ENCODE measurements around the gene FHOD3.

FHOD3 gene

GRCh38 chr18:36561046-36561445, 263.5 kb downstream of the FHOD3 start:
- DNase-seq = no peak

DNA sequence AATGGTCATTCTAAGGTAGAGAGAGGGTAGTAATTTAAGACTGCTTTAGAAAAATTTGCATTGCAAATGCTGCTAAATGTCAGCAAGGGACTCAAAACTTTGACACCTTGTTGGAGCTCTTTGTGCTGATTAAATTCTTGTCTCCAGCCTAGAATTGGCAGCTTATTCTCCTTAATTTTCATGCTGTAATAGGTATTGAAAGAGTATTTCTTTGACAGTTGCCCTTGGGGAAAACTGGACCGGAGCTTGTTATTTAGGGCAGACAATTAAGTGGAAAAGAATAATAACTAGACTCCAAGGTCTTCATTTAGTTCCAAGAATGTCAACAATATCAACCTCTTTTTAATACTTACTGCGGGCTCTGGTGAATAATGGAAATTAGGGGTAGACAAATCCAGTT, 267.3 kb downstream of the FHOD3 start:
- no peak for DNase-seq

DNA sequence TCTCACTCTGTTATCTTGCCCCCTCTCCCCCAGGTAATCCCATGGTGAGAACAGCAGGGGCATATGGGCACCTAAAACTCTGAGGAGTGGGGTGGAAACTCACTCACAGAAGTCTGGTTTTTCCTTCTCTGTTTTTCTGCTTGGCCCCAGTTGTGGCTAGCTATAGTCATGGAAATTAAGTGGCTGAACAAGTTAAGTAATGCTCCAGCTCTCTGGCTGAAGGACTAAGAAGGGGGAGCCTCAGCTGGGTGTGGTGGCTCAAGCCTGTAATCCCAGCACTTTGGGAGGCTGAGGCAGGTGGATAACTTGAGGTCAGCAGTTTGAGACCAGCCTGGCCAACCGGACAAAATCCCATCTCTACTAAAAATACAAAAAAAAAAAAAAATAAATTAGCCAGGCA, 270.3 kb downstream of the FHOD3 start:
- DNase-seq = no peak

DNA sequence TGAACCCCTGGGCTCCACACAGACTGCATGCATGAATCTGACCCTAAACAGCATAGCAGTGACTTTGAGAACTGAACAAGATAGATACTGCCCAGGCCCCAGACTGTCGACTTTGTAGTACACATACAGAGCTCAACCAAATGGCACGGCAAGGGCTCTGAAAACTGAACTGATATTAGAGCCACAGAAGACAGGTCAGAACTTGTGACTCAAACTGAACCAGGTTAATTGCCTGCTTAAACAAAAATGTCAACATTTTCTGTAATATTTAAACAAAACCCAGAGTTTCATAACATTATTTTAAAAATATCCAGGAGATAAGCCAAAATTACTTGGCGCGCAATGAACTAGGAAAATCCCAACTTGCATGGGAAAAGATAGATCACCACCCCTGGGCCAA, 271.0 kb downstream of the FHOD3 start:
- DNase-seq = no peak

DNA sequence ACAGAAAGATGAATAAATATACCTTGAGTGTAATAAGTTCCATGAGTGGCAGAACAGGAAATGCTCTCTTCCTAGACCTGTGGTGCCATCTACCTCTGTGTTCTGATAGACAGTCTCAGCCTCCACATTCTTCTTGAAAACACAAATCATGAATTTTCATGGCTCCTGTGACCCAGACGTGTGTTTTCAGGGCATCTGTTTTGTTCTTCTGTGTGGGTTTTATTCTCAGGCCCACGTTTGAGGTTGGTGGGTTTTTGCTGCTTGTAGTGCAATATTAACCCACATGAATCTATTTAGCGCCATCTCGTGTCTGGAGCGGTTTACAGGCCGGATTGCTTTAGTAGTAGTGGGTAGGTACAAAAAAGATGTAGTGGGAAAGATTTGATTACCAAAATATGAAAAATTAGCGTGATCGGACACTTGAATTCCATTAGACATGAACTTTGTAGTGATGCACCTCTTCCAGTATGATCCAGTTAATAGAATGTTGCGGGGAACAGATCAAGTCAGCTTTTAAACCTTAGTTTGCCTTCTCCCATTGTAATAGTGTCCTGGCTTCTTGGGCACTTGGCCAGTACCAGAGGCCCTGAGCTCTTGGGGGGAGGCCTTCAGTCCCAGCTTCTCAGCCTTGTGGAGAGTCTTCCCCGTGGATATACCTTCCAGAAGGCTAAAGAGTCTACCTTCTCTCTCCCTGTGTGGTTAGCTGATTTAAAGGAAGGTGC, 274.8 kb downstream of the FHOD3 start:
- DNase-seq = no peak

DNA sequence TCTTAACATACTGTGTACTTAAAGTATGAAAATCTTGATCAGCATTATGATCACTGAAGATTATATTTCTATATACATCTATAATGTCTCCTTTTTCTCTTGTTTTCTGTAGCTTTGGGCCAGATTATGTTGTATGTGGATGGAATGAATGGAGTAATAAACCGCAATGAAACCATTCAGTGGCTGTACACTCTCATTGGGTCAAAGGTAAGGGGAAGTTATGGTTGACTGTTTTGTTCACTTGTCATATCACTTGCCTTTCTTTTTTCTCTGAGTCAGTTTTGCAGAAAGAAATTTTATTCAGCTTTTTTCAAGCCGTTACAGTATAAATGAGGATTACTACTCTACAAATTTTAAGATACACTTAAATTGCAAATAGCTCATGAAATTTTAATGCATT, 278.8 kb downstream of the FHOD3 start:
- DNase-seq = no peak

GRCh38 chr18:36578871-36579710, 281.6 kb downstream of the FHOD3 start:
- no peak for DNase-seq

GRCh38 chr18:36580266-36580665, 282.8 kb downstream of the FHOD3 start:
- DNase-seq = no peak

DNA sequence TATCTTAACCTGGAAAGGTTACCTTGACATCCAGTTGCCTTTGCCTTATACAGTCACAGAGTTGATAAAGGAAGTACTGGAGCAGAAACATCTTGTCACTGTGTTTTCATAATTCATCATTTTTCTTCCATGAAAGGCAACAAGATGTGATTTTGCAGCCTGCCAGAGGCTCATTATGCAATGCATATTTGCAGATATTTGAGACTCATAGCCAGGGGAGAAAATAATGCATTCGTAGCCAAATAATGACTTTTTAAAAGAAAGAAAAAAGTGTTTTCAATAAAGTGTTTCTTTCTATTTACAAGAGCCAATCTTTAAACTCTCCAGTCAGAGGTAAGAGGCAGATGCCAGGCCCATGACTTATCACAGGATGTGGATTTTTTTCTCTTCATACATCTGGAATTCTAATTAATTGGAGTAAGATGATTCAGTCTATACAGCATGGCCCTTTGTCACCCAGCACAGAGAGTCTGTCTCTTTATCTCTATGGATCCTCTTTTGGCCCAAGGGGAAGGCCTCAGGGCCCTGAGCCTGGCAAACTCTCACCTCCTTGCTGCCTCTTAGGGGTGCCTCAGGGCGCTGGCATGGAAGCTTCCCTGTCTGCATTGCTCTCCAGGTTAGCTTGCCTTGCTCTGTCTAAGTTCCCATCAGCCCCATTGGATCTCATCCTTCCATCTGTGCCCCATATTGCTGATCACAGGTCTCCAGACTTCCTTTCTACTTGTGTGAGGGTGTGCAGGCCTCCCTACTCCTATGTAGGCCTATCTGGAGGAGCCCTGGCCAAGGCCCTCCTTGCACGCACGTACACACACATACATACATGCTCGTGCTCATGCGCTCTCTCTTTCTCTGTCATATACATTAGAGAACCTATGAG, 283.6 kb downstream of the FHOD3 start:
- DNase-seq = no peak

DNA sequence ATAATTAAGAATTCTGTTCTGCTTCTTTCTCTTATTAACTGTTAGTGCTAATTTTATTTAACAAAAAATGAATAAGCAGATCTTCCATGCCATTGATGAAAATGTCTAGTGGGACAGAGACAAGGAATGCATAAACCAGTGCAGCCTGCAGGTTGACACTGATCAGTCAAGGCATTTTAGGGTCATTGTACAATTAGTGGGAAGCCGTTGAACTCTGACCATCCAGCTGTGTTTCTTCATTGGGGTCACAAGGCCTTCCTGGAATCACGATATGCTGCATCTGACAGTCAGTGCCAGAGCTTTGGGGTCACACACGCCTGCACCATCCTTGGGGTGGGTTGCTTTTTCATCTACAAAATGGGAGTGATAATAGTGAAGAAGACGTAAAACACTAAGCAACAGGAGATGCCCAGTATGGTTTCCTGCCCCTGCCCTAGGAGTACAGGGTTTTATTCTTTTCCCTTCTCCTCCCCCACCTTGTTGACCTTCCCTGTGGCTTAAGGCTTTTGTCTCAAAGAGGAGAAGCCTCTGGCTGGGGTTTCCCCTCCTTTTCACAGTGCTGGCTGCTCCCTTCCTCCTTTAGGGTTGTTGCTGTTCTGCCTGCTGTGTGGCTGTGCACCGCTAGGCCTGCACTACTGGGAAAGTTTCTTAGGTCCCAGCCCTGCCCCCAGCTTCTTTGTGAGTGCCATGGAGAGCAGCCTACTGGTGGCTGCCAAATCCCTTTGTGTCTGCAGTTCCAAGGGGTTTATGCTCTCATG, 285.7 kb downstream of the FHOD3 start:
- DNase-seq = no peak

- no peak for DNase-seq
Measured at GRCh38 chr18:36589857-36590543, 292.5 kb downstream of the FHOD3 start.

DNA sequence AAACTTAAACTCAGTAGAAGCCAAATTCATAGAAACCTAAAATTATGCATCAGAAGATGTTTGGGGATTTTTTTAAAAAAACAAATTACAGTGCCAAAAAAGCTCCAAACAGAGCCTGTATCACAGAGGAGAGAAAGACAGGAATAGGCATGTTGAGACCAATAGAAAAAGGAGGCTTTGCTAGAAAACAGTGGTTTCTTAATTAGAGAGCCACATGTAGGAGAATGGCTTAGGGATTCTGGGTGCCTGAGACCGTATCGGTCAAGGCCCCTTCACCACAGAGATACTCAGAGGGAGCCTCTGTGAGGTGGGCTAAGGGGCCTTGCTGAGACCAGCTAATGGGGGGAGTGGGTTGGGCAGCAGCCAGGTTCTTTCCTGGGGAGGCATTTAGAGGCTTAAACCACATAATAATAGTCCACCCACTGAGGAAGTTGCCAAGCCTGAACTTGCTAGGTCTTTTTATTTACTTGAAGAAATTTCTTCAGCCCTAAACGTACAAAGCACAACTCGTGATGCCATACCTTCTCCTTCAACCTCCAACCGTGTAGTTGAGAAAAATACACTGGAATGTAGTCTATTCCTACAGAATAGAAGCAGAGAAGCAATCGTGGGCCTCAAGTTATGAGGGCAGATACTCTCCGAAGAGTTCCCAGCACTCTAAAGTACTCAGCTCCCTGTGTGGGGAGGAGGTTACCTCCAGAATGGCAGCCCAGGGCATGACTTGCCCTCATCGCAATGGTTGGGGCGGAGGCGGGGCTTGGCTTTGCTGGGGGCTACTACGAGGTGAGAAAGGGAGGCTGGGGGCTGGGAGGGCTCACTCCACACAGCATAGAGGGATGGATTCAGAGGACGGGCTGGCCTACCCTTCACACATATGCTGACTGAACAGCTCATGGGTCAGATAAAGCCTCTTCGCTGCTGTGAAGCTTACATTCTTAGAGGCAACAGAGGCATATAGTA, 293.4 kb downstream of the FHOD3 start:
- no peak for DNase-seq

GRCh38 chr18:36592282-36592681, 294.8 kb downstream of the FHOD3 start:
- no peak for DNase-seq

DNA sequence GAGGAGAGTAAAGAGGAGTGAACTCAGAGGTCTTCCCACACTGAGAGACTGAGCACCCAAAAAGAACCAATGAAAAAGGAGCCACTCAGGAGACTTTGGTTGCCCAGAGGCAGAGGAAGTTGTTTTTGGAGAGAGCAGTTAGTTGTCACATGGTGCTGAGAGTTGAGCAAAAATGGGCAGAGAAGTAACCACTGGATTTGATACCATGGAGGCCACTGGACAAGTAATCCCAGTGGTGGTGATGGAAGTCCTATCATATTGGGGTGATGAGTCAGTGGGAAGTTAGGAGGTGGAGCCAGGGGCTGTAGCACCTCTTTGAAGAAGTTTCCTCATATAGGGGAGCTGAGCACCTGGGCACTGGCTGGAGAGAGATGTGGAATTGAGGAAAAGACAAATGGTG, 295.5 kb downstream of the FHOD3 start:
- no peak for DNase-seq

- no peak for DNase-seq
Measured at GRCh38 chr18:36593641-36594040, 296.1 kb downstream of the FHOD3 start.

GRCh38 chr18:36594621-36595020, 297.1 kb downstream of the FHOD3 start:
- no peak for DNase-seq

DNA sequence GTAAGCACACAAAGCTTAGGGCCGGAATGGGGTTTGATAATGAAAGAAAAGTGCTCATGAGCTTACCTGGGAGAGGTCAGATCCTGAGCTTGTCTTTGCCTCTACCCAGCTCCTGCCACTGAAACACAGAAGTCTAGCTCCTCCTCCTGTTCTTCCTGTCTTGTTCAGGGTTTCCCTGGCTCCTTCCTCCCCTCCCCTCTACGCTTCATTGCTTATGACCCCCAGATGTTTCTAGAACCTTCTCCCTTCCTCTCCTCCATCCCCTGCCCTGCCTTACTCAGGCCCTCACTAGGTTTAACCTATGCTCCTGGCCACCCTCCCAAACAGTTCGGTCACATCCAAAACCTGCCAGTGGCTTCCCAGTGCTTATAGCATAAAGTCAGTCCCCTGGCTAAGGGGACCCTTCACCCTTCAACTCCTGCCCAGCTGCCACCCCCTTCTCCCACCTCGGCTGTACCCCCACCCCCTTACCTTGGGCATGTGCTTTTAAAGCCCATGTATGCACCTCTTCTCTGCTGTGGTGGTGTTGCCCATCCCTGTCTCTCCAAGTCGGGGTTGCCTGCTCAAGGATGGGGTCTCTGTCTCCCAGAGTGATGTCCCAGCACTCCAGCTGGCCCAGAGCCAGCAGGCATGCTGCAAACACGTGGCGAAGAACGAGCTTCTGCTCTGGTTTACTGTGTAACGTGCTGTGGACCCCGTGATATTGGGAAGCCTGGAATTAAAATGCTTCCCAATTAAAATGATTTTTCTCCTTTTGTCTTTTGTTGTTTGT, 297.7 kb downstream of the FHOD3 start:
- no peak for DNase-seq

DNA sequence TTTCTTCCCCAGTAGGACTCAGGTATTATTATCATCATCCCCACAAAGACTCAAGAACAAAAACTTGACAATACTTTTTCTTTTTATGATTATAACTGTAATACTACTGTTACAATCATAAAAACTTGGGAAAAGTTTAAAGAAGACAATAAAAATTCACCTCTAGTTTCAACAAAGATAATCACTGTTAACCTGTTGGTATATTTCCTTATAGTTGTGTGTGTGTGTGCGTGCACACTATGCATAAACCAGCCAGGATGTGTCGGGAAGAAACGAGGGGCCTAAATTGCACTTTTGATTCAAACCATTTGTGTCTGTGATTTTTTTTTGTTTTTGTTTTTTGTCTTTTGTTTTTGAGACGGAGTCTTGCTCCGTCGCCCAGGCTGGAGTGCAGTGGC, 298.3 kb downstream of the FHOD3 start:
- DNase-seq = no peak

- DNase-seq = no peak
Measured at GRCh38 chr18:36597636-36598035, 300.1 kb downstream of the FHOD3 start.

DNA sequence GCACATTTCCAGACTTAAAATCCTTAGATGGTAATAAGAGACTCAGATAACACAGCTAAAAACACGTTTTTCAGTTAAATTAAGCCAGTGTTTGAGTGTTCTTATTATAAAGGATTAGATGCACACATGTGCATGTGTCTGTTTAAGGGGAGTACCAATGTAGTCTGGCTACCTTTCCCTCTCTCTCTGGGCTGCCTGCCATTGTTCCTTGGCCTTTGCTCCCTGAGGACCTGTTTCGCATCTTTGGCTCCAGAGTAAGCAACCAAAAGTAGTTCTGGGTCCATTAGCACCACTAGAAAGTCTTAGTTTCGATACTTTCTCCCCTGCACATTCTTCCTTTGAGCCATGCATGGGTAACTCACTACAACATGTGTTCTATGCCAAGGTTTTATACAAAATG, 303.0 kb downstream of the FHOD3 start:
- DNase-seq = no peak
